CD4-positive, alpha-beta T cell (primary cell): ENCODE results near the gene KCNMB1. TPM values are rescaled to one million over a fixed set of nuclear protein-coding genes. Genes with fewer than 3 reads are reported as not detected.

Source experiments
- ATAC-seq: fragments of 200-7000 bp; cut with Tn5 transposase; one replicate; pipeline ENCODE4 v1.10.0; 2022; ENCODE audit warnings: mild to moderate bottlenecking; ENCODE audit not compliant: poor library complexity
- CTCF ChIA-PET: fragments of 350-600 bp; sonication (Branson Sonifier 250); formaldehyde crosslinking; loops from one replicate; lab custom pipeline; 2021; ENCODE audit warnings: antibody characterized with exemption, inconsistent platforms; lab: Charles Lee
- POLR2A ChIA-PET: fragments of 350-600 bp; sonication (Branson Sonifier 250); formaldehyde crosslinking; loops from one replicate; lab custom pipeline; 2021; ENCODE audit warnings: antibody characterized with exemption, inconsistent platforms; lab: Charles Lee
- DNase-seq, 14 experiments: peaks; one replicate each; pipeline ENCODE4 v3.0.0-alpha.2; 2013 to 2020; ENCODE audit warnings: mixed read lengths in 2 of 14
- H3K27ac ChIP-seq, 2 donors: one replicate each; pipeline versions ENCODE4 v1.5.1 to v1.7.0; 2013; ENCODE audit warnings: low read length in 2 of 2, low read depth in 1 of 2, mild to moderate bottlenecking in 1 of 2
- H3K27me3 ChIP-seq, 2 experiments: 1 replicate in 1 of 2; 2 replicates in 1 of 2; pipeline versions ENCODE4 v1.6.1 to v1.7.0; 2013; ENCODE audit warnings: low read length in 2 of 2, control low read depth in 1 of 2, mild to moderate bottlenecking in 1 of 2, moderate library complexity in 1 of 2; ENCODE audit not compliant: insufficient read depth in 2 of 2, control insufficient read depth in 1 of 2
- H3K36me3 ChIP-seq: one replicate; pipeline ENCODE4 v1.6.1; 2013; ENCODE audit warnings: low read length, control low read depth; ENCODE audit not compliant: insufficient read depth
- H3K4me1 ChIP-seq: one replicate; pipeline ENCODE4 v1.6.1; 2013; ENCODE audit warnings: low read length, control low read depth; ENCODE audit not compliant: insufficient read depth
- H3K4me3 ChIP-seq: one replicate; pipeline ENCODE4 v1.5.1; 2013; ENCODE audit warnings: mild to moderate bottlenecking, low read length, moderate library complexity
- H3K9me3 ChIP-seq, 2 experiments: 1 replicate in 1 of 2; 2 replicates in 1 of 2; pipeline versions ENCODE4 v1.6.1 to v1.7.0; 2013; ENCODE audit warnings: low read length in 2 of 2, mild to moderate bottlenecking in 2 of 2, control low read depth in 1 of 2, moderate library complexity in 1 of 2; ENCODE audit not compliant: control insufficient read depth in 1 of 2, insufficient read depth in 1 of 2
- H3K27ac Mint-ChIP-seq: one replicate; pipeline ENCODE4 v1.8.0; 2020; ENCODE audit warnings: mixed read lengths
- H3K27me3 Mint-ChIP-seq: one replicate; pipeline ENCODE4 v1.8.0; 2021; ENCODE audit warnings: mixed read lengths
- H3K36me3 Mint-ChIP-seq: one replicate; pipeline ENCODE4 v1.8.0; 2021; ENCODE audit warnings: low read depth, mixed read lengths
- H3K4me1 Mint-ChIP-seq: one replicate; pipeline ENCODE4 v1.8.0; 2021; ENCODE audit warnings: low read depth, mixed read lengths
- H3K4me3 Mint-ChIP-seq: one replicate; pipeline ENCODE4 v1.8.0; 2020; ENCODE audit warnings: mild to moderate bottlenecking, mixed read lengths
- H3K9me3 Mint-ChIP-seq: one replicate; pipeline ENCODE4 v1.8.0; 2020; ENCODE audit warnings: mixed read lengths
- intact Hi-C, 2 experiments: fragments of 100-400 bp; cut with DNase I in 1 of 2; cut with micrococcal nuclease in 1 of 2; formaldehyde crosslinking; loops; one replicate each; pipeline versions ENCODE4 v1.15.1 to v1.9.0; 2023 to 2025; cut with DNase I, micrococcal nuclease
- total RNA-seq, 174 experiments: library from RNA in 2 of 174; stranded (reverse) in 2 of 174; gene quantifications; one replicate each; pipeline ENCODE4 v1.2.3 and lab custom pipeline; 2021 to 2026
- TF ChIP-seq, protein P1 (sequence below): fragments of 200-600 bp; IDR thresholded peaks from one replicate; pipeline ENCODE4 v1.8.0; 2022; ENCODE audit warnings: antibody characterized with exemption, mild to moderate bottlenecking

KCNMB1 gene
- total RNA-seq, 2 experiments from 2014 or later: 0.06 to 0.11 TPM

GRCh38 chr5:170339780-170340167 is 49.4 kb downstream of the KCNMB1 start:
- no peak overlapping the region for H3K27ac ChIP-seq
- DNase-seq (no peak), ATAC-seq (no peak)
- CTCF ChIA-PET: interaction anchor here (1.4 to 4.1 kb wide), 13 partner anchors 9 to 117 kb away, joined by 3 to 73 read pairs (median 11); partner anchors contain the start of gene LCP2
- H3K4me3 ChIP-seq: no peak overlapping the region
- H3K4me1 ChIP-seq: peaks cover 44% of the 10 kb centered on the region
- H3K9me3 Mint-ChIP-seq: no peaks in the 10 kb centered on the region
- H3K9me3 ChIP-seq: no peaks in the 10 kb centered on the region
- POLR2A ChIA-PET: interaction anchor here (0.7 to 2.3 kb wide), 5 partner anchors 42 to 103 kb away, joined by 3 to 17 read pairs (median 8); partner anchors contain the start of gene LCP2
- H3K27me3 Mint-ChIP-seq: no peaks in the 10 kb centered on the region
- no peak overlapping the region for H3K4me3 Mint-ChIP-seq
- H3K4me1 Mint-ChIP-seq: peaks cover 40% of the 10 kb centered on the region
- H3K36me3 ChIP-seq: no peaks in the 10 kb centered on the region
- H3K36me3 Mint-ChIP-seq: no peaks in the 10 kb centered on the region
- H3K27ac Mint-ChIP-seq: no peak overlapping the region
- intact Hi-C loops: loop anchor here (1.0 to 2.0 kb wide), 7 partner anchors 43 to 239 kb away; partner anchors contain the start of gene LCP2 (in 1 of the 2)
- no peaks in the 10 kb centered on the region for H3K27me3 ChIP-seq
- TF ChIP-seq, protein P1, sequence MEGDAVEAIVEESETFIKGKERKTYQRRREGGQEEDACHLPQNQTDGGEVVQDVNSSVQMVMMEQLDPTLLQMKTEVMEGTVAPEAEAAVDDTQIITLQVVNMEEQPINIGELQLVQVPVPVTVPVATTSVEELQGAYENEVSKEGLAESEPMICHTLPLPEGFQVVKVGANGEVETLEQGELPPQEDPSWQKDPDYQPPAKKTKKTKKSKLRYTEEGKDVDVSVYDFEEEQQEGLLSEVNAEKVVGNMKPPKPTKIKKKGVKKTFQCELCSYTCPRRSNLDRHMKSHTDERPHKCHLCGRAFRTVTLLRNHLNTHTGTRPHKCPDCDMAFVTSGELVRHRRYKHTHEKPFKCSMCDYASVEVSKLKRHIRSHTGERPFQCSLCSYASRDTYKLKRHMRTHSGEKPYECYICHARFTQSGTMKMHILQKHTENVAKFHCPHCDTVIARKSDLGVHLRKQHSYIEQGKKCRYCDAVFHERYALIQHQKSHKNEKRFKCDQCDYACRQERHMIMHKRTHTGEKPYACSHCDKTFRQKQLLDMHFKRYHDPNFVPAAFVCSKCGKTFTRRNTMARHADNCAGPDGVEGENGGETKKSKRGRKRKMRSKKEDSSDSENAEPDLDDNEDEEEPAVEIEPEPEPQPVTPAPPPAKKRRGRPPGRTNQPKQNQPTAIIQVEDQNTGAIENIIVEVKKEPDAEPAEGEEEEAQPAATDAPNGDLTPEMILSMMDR: no peak

- no peaks in the 10 kb centered on the region for H3K27me3 Mint-ChIP-seq
- H3K36me3 Mint-ChIP-seq: no peaks in the 10 kb centered on the region
- Histone ChIP-seq H3K27ac (no peak overlapping the region), H3K4me1 (peaks cover 50% of the 10 kb centered on the region), H3K9me3 (no peaks in the 10 kb centered on the region), H3K36me3 (no peaks in the 10 kb centered on the region), H3K4me3 (no peak overlapping the region), H3K27me3 (no peaks in the 10 kb centered on the region)
- H3K27ac Mint-ChIP-seq: no peak overlapping the region
- ChIA-PET CTCF (interaction anchor here (0.6 to 4.1 kb wide), 28 partner anchors 8 to 121 kb away, joined by 3 to 73 read pairs (median 6); partner anchors contain the start of gene LCP2), POLR2A (interaction anchor here (0.7 to 2.3 kb wide), 15 partner anchors 10 to 113 kb away, joined by 3 to 26 read pairs (median 7); partner anchors contain the start of gene LCP2)
- DNase-seq: peak; percentile 49 to 88 (median 66)
- no peaks in the 10 kb centered on the region for H3K9me3 Mint-ChIP-seq
- TF ChIP-seq, protein P1: peak; percentile 98
- intact Hi-C loops: loop anchor here (1.0 to 2.0 kb wide), 7 partner anchors 42 to 239 kb away; partner anchors contain the start of gene LCP2 (in 1 of the 2)
- peak; percentile 81 for ATAC-seq
- H3K4me1 Mint-ChIP-seq: peaks cover 40% of the 10 kb centered on the region
- no peak overlapping the region for H3K4me3 Mint-ChIP-seq
Measured at GRCh38 chr5:170338933-170339779, 50.0 kb downstream of the KCNMB1 start.

GRCh38 chr5:170338291-170338690 is 50.9 kb downstream of the KCNMB1 start:
- H3K27ac ChIP-seq: peak overlapping the region in 1 of 2 donors; percentile 14
- peak in 3 of 14 experiments; percentile 18 to 56 (median 41) for DNase-seq
- peak; percentile 32 for ATAC-seq
- H3K36me3 Mint-ChIP-seq: no peaks in the 10 kb centered on the region
- H3K4me1 Mint-ChIP-seq: peaks cover 40% of the 10 kb centered on the region
- H3K9me3 ChIP-seq: no peaks in the 10 kb centered on the region
- intact Hi-C loops: loop anchor here (2.0 kb wide), 3 partner anchors 41 to 237 kb away; partner anchors contain the start of gene LCP2 (in 1 of the 2)
- TF ChIP-seq, protein P1: no peak
- ChIA-PET POLR2A (interaction anchor here (0.7 to 2.3 kb wide), 14 partner anchors 11 to 112 kb away, joined by 3 to 26 read pairs (median 8); partner anchors contain the start of gene LCP2), CTCF (interaction anchor here (0.6 to 4.1 kb wide), 28 partner anchors 8 to 120 kb away, joined by 3 to 73 read pairs (median 6); partner anchors contain the start of gene LCP2)
- no peaks in the 10 kb centered on the region for H3K9me3 Mint-ChIP-seq
- H3K4me1 ChIP-seq: peaks cover 59% of the 10 kb centered on the region
- H3K27ac Mint-ChIP-seq: no peak overlapping the region
- H3K4me3 ChIP-seq: no peak overlapping the region
- H3K36me3 ChIP-seq: no peaks in the 10 kb centered on the region
- H3K27me3 ChIP-seq: no peaks in the 10 kb centered on the region
- no peaks in the 10 kb centered on the region for H3K27me3 Mint-ChIP-seq
- H3K4me3 Mint-ChIP-seq: no peak overlapping the region
